DOHH2 (cell line): ENCODE data around the gene CHMP4A.

ENCODE experiments used
- H3F3A ChIP-seq: fragments of 200-600 bp; sonication (generic), shearing (Covaris generic); 2 replicates; pipeline ENCODE4 v1.6.0; 2016; ENCODE audit warnings: antibody characterized with exemption, mild to moderate bottlenecking; ENCODE audit not compliant: control insufficient read depth, insufficient read depth
- H3K27ac ChIP-seq: fragments of 200-600 bp; sonication (generic); 2 replicates; pipeline ENCODE4 v1.5.1; 2014; ENCODE audit warnings: low read depth, mild to moderate bottlenecking, low read length, moderate library complexity
- H3K27me3 ChIP-seq: fragments of 200-600 bp; sonication (generic); 2 replicates; pipeline ENCODE4 v1.6.1; 2014; ENCODE audit warnings: mild to moderate bottlenecking, low read length, mixed read lengths; ENCODE audit not compliant: control insufficient read depth
- H3K36me3 ChIP-seq: fragments of 200-600 bp; sonication (generic); 2 replicates; pipeline ENCODE4 v1.6.1; 2014; ENCODE audit warnings: mild to moderate bottlenecking, low read length, moderate library complexity, mixed read lengths; ENCODE audit not compliant: control insufficient read depth
- H3K4me1 ChIP-seq: fragments of 200-600 bp; sonication (generic); 2 replicates; pipeline ENCODE4 v1.6.1; 2014; ENCODE audit warnings: mild to moderate bottlenecking, low read length, mixed read lengths; ENCODE audit not compliant: control insufficient read depth
- H3K4me2 ChIP-seq: fragments of 200-600 bp; sonication (generic); 2 replicates; pipeline ENCODE4 v1.6.0; 2014; ENCODE audit warnings: mild to moderate bottlenecking, low read length, moderate library complexity
- H3K4me3 ChIP-seq: fragments of 200-600 bp; sonication (generic); 2 replicates; pipeline ENCODE4 v1.5.1; 2014; ENCODE audit warnings: mild to moderate bottlenecking, low read length, mixed read lengths
- H3K79me2 ChIP-seq: fragments of 200-600 bp; sonication (generic); 2 replicates; pipeline ENCODE4 v1.6.1; 2014; ENCODE audit warnings: mild to moderate bottlenecking, low read length, mixed read lengths; ENCODE audit not compliant: control insufficient read depth
- H3K9me2 ChIP-seq: fragments of 200-600 bp; sonication (generic); replicated peaks from 2 replicates; pipeline ENCODE4 v1.6.1; 2014; ENCODE audit warnings: mild to moderate bottlenecking, low read length, mixed read lengths; ENCODE audit not compliant: control insufficient read depth
- H3K9me3 ChIP-seq: fragments of 200-600 bp; sonication (generic); 2 replicates; pipeline ENCODE4 v1.6.1; 2014; ENCODE audit warnings: antibody characterized with exemption, low read length, mixed read lengths; ENCODE audit not compliant: control insufficient read depth, insufficient read depth
- H4K20me1 ChIP-seq: fragments of 200-600 bp; sonication (generic); 2 replicates; pipeline ENCODE4 v1.6.0; 2014; ENCODE audit warnings: low read depth, mild to moderate bottlenecking, antibody characterized with exemption, low read length, moderate library complexity; ENCODE audit not compliant: control insufficient read depth, insufficient read depth
- CTCF ChIP-seq: fragments of 200-600 bp; sonication (generic); IDR thresholded peaks from one replicate; pipeline ENCODE4 v1.5.1; 2014; ENCODE audit warnings: antibody characterized with exemption, mild to moderate bottlenecking, low read depth, low read length; ENCODE audit not compliant: poor library complexity, severe bottlenecking
- EZH2phosphoT487 ChIP-seq: fragments of 200-600 bp; sonication (generic); IDR thresholded peaks from 2 replicates; pipeline ENCODE4 v1.6.1; 2017; ENCODE audit warnings: borderline replicate concordance, mild to moderate bottlenecking, antibody characterized with exemption, low read length, moderate library complexity, mixed read lengths

Gene CHMP4A

GRCh38 chr14:24185741-24186140 is 27.5 kb downstream of the CHMP4A start:
- peaks cover 11% of the 10 kb centered on the region for H3F3A ChIP-seq
- no peaks in the 10 kb centered on the region for H3K27me3 ChIP-seq
- H3K79me2 ChIP-seq, result peaks cover 22% of the 10 kb centered on the region
- H3K9me2 ChIP-seq, result no peaks in the 10 kb centered on the region
- no peaks in the 10 kb centered on the region for H4K20me1 ChIP-seq
- no peak overlapping the region for H3K4me3 ChIP-seq
- TF ChIP-seq CTCF (no peak), EZH2phosphoT487 (no peak)
- peaks cover 79% of the 10 kb centered on the region for H3K36me3 ChIP-seq
- H3K4me2 ChIP-seq, result no peak overlapping the region
- H3K27ac ChIP-seq, result no peak overlapping the region
- H3K9me3 ChIP-seq, result no peaks in the 10 kb centered on the region
- peaks cover 21% of the 10 kb centered on the region for H3K4me1 ChIP-seq

GRCh38 chr14:24185026-24185425 is 28.3 kb downstream of the CHMP4A start:
- Histone ChIP-seq H3K79me2 (peaks cover 22% of the 10 kb centered on the region), H3K27ac (no peak overlapping the region), H3K4me1 (peaks cover 21% of the 10 kb centered on the region), H3K36me3 (peaks cover 81% of the 10 kb centered on the region), H4K20me1 (no peaks in the 10 kb centered on the region), H3F3A (peaks cover 10% of the 10 kb centered on the region), H3K9me2 (no peaks in the 10 kb centered on the region), H3K27me3 (no peaks in the 10 kb centered on the region), H3K9me3 (no peaks in the 10 kb centered on the region), H3K4me2 (no peak overlapping the region), H3K4me3 (no peak overlapping the region)
- TF ChIP-seq CTCF, result no peak
- no peak for TF ChIP-seq EZH2phosphoT487

- Histone ChIP-seq H3K79me2 (peaks cover 22% of the 10 kb centered on the region), H3K27ac (no peak overlapping the region), H3F3A (peaks cover 6% of the 10 kb centered on the region), H3K9me3 (no peaks in the 10 kb centered on the region), H3K36me3 (peaks cover 85% of the 10 kb centered on the region), H3K9me2 (no peaks in the 10 kb centered on the region), H4K20me1 (no peaks in the 10 kb centered on the region), H3K4me2 (no peak overlapping the region), H3K4me3 (no peak overlapping the region), H3K27me3 (no peaks in the 10 kb centered on the region), H3K4me1 (peaks cover 19% of the 10 kb centered on the region)
- TF ChIP-seq EZH2phosphoT487 (no peak), CTCF (no peak)
Observed at GRCh38 chr14:24184104-24184970, 29.0 kb downstream of the CHMP4A start.
